ENCODE measurements around the gene ATG4B.

The ATG4B gene

DNA sequence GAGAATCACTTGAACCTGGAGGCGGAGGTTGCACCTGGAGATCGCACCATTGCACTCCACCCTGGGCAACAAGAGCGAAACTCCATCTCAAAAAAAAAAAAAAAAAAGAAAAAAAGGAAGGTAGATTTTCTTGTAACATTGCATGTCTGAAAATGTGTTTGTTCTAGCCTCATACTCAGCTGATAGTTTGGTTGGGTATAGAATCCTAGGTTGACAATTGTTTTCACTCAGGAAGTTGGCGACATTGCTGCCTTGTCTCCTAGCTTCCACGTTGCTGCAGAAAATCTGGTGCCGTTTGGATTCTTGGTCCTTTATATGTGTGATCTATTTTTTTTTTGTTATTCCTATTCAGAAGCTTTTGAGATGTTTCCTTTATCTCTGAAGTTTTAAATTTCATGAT, 69.0 kb downstream of the ATG4B start:
- no peak for TF ChIP-seq EP300 (IDR thresholded peaks at IDR 0.05; ENCODE audit: borderline replicate concordance)

DNA sequence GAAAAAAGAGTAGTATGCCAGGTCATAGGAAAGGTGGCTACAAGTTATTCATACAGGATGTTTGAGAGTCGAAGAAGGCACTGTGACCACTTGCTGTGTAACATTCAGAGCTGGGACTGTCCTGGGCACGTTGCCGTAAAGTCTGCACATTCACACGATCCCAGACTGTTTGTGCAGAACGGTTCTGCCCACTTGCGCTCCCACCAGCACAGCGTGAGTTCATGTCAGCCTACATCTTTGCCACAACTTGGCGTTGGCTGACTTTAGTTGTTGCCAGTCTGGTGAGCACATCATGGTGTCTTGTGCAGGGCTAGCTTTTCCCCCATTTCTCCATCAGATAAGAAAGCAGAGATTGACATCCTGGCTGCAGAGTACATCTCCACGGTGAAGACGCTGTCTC, 71.4 kb downstream of the ATG4B start:
- TF ChIP-seq, protein P1, sequence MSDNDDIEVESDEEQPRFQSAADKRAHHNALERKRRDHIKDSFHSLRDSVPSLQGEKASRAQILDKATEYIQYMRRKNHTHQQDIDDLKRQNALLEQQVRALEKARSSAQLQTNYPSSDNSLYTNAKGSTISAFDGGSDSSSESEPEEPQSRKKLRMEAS (IDR thresholded peaks at IDR 0.05), result no peak
- TF ChIP-seq RAD21 (IDR thresholded peaks at IDR 0.05; ENCODE audit: low read depth), result no peak

DNA sequence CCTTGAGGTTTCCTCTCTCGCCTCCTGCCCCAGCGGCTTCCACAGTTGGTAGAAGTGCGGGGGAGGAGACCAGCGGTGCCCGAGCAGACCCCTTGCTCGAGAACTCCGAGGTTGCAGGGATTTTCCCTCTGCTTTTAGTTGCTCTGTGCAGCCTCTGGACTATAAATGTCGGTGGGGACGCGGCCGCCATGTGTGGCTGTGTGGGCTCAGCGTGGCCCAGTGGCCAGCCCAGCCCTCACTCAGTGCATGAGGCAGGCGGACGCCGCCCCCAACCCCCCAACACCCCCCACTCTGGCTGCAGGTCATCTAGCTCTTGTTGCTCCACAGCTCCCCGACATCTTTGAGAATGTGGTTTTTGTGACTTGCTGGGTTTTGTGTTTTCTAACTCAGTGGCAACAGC, 81.6 kb downstream of the ATG4B start:
- no peak for TF ChIP-seq TEAD4 (IDR thresholded peaks at IDR 0.05)

DNA sequence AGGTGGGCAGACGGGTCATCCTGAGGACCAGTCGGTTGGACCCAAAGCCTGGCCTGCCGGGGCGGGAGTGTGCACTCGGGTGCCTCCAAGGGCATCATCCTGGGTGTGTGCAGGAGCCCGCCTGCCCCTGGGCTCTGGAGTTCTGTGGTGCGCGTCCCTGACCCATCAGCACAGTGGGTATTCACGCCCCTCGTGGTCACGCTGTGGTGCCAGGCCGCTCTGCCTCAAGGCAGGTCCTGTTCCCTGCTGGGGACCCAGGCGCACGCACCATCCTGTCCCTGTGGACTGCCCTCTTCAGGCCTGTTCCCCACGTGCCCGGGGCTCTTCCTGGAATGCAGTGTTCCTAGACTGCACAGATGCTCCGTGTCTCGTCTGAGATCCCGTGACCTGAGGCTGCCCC, 82.6 kb downstream of the ATG4B start:
- TF ChIP-seq, protein P2, sequence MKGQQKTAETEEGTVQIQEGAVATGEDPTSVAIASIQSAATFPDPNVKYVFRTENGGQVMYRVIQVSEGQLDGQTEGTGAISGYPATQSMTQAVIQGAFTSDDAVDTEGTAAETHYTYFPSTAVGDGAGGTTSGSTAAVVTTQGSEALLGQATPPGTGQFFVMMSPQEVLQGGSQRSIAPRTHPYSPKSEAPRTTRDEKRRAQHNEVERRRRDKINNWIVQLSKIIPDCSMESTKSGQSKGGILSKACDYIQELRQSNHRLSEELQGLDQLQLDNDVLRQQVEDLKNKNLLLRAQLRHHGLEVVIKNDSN (IDR thresholded peaks at IDR 0.05), result no peak
- TF ChIP-seq FOXM1 (IDR thresholded peaks at IDR 0.05; ENCODE audit: borderline replicate concordance, low read depth), result no peak
- TF ChIP-seq EP300 (IDR thresholded peaks at IDR 0.05; ENCODE audit: borderline replicate concordance), result no peak
- no peak for TF ChIP-seq TCF12 (IDR thresholded peaks at IDR 0.05; ENCODE audit: low read depth)
- no peak for TF ChIP-seq NFIC (IDR thresholded peaks at IDR 0.05)
- TF ChIP-seq EGR1 (IDR thresholded peaks at IDR 0.05), result no peak
- TF ChIP-seq, protein P1 (IDR thresholded peaks at IDR 0.05), result no peak
- TF ChIP-seq, protein P3, sequence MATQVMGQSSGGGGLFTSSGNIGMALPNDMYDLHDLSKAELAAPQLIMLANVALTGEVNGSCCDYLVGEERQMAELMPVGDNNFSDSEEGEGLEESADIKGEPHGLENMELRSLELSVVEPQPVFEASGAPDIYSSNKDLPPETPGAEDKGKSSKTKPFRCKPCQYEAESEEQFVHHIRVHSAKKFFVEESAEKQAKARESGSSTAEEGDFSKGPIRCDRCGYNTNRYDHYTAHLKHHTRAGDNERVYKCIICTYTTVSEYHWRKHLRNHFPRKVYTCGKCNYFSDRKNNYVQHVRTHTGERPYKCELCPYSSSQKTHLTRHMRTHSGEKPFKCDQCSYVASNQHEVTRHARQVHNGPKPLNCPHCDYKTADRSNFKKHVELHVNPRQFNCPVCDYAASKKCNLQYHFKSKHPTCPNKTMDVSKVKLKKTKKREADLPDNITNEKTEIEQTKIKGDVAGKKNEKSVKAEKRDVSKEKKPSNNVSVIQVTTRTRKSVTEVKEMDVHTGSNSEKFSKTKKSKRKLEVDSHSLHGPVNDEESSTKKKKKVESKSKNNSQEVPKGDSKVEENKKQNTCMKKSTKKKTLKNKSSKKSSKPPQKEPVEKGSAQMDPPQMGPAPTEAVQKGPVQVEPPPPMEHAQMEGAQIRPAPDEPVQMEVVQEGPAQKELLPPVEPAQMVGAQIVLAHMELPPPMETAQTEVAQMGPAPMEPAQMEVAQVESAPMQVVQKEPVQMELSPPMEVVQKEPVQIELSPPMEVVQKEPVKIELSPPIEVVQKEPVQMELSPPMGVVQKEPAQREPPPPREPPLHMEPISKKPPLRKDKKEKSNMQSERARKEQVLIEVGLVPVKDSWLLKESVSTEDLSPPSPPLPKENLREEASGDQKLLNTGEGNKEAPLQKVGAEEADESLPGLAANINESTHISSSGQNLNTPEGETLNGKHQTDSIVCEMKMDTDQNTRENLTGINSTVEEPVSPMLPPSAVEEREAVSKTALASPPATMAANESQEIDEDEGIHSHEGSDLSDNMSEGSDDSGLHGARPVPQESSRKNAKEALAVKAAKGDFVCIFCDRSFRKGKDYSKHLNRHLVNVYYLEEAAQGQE (IDR thresholded peaks at IDR 0.05; ENCODE audit: low read depth), result no peak
- no peak for TF ChIP-seq TAF1 (IDR thresholded peaks at IDR 0.05; ENCODE audit: low read depth)
- TF ChIP-seq CREB1 (IDR thresholded peaks at IDR 0.05; ENCODE audit: low read depth), result no peak

DNA sequence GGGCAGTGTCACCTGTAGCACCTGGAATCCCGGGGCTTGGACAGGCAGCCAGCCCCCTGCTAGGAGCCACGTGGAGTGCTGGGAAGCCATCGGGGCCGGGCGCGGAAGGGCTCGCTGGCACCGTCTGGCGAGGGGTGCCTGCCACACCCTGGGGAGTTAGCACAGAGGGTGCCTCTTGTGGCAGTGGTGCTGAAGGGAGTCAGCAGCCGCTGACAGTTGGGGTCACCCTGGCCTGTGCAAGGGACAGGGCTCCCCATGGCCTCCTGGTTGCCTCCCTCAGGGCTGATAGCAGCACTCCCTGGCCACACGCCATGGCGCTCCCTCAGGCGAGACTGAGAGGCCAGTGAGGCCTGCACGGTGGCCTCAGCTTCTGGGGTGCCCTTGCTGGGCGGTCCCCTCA, 83.1 kb downstream of the ATG4B start:
- TF ChIP-seq, protein P3 (IDR thresholded peaks at IDR 0.05; ENCODE audit: low read depth), result no peak
- TF ChIP-seq CREB1 (IDR thresholded peaks at IDR 0.05; ENCODE audit: low read depth) (no peak), RAD21 (IDR thresholded peaks at IDR 0.05; ENCODE audit: low read depth) (no peak), TAF1 (IDR thresholded peaks at IDR 0.05; ENCODE audit: low read depth) (no peak), YY1 (IDR thresholded peaks at IDR 0.05; ENCODE audit: low read depth) (no peak)

DNA sequence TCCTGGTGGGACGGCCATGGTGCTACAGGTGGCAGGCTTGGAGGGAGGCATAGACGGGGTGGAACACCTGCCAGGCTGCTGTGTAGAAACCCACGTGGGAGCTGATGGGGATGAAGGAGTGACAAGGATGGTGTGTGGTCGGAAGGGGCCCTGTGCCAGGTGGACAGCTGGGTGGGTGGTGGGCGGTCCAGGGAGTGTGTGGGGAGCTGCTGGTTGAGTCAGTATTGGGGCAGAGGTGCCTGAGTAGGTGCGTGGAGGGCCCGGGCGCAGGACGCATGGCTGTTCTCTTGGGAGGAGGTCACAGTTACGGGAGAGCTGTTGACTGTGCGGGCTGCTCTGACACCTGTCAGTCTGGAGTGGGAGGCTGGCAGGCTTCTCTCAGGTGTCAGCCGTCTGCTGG, 84.4 kb downstream of the ATG4B start:
- TF ChIP-seq RAD21 (IDR thresholded peaks at IDR 0.05; ENCODE audit: low read depth), result no peak
- no peak for TF ChIP-seq FOXM1 (IDR thresholded peaks at IDR 0.05; ENCODE audit: borderline replicate concordance, low read depth)
- TF ChIP-seq TEAD4 (IDR thresholded peaks at IDR 0.05), result no peak
- TF ChIP-seq, protein P3 (IDR thresholded peaks at IDR 0.05; ENCODE audit: low read depth), result no peak
- no peak for TF ChIP-seq CEBPB (IDR thresholded peaks at IDR 0.05)
- no peak for TF ChIP-seq CREB1 (IDR thresholded peaks at IDR 0.05; ENCODE audit: low read depth)
- TF ChIP-seq, protein P1 (IDR thresholded peaks at IDR 0.05), result no peak
- TF ChIP-seq YY1 (IDR thresholded peaks at IDR 0.05; ENCODE audit: low read depth), result no peak
- TF ChIP-seq TAF1 (IDR thresholded peaks at IDR 0.05; ENCODE audit: low read depth), result no peak
- TF ChIP-seq NFIC (IDR thresholded peaks at IDR 0.05), result no peak
- TF ChIP-seq EGR1 (IDR thresholded peaks at IDR 0.05), result no peak
- TF ChIP-seq, protein P2 (IDR thresholded peaks at IDR 0.05), result no peak
- no peak for TF ChIP-seq TCF12 (IDR thresholded peaks at IDR 0.05; ENCODE audit: low read depth)
- TF ChIP-seq EP300 (IDR thresholded peaks at IDR 0.05; ENCODE audit: borderline replicate concordance), result no peak
- TF ChIP-seq ZBTB7A (IDR thresholded peaks at IDR 0.05; ENCODE audit: low read depth), result no peak
